Measurements from ENCODE around the gene SPACA4.

- TF ChIP-seq CTCF (IDR thresholded peaks at IDR 0.05): no peak
- no peak for TF ChIP-seq EZH2 (IDR thresholded peaks at IDR 0.05)
- no peak for TF ChIP-seq EZH2phosphoT487 (IDR thresholded peaks at IDR 0.05)
Measured at GRCh38 chr19:48613852-48614435, 7.4 kb downstream of the SPACA4 start.

Measured in neural progenitor cell (in vitro differentiated cells).